H9 (cell line): ENCODE measurements around the gene ITPR2. TPM values are rescaled to one million over a fixed set of nuclear protein-coding genes. Genes with fewer than 3 reads are reported as not detected.

Experiments
- DNase-seq: peaks from one replicate; pipeline ENCODE4 v3.0.0-alpha.2; 2017
- H2AFZ ChIP-seq: one replicate; pipeline ENCODE4 v1.6.1; 2013; ENCODE audit warnings: mild to moderate bottlenecking, low read length, control low read depth, moderate library complexity
- H2AK5ac ChIP-seq: 2 replicates; pipeline ENCODE4 v1.6.1; 2013; ENCODE audit warnings: low read length, control low read depth, mixed read lengths; ENCODE audit not compliant: insufficient read length
- H2BK120ac ChIP-seq: one replicate; pipeline ENCODE4 v1.6.1; 2013; ENCODE audit warnings: low read depth, mild to moderate bottlenecking, low read length, control low read depth, inconsistent platforms; ENCODE audit not compliant: poor library complexity, severe bottlenecking
- H2BK12ac ChIP-seq: 2 replicates; pipeline ENCODE4 v1.6.1; 2013; ENCODE audit warnings: low read length, control low read depth, mixed read lengths, low read depth; ENCODE audit not compliant: insufficient read length
- H2BK15ac ChIP-seq: 2 replicates; pipeline ENCODE4 v1.6.1; 2013; ENCODE audit warnings: low read depth, low read length, control low read depth
- H2BK20ac ChIP-seq: one replicate; pipeline ENCODE4 v1.6.1; 2013; ENCODE audit warnings: low read depth, mild to moderate bottlenecking, low read length, control low read depth, inconsistent platforms; ENCODE audit not compliant: poor library complexity, severe bottlenecking
- H2BK5ac ChIP-seq: 2 replicates; pipeline ENCODE4 v1.6.1; 2013; ENCODE audit warnings: low read length, control low read depth, mixed read lengths; ENCODE audit not compliant: insufficient read length
- H3K14ac ChIP-seq: 2 replicates; pipeline ENCODE4 v1.6.1; 2013; ENCODE audit warnings: low read length, control low read depth; ENCODE audit not compliant: insufficient read depth
- H3K18ac ChIP-seq: 2 replicates; pipeline ENCODE4 v1.6.1; 2013; ENCODE audit warnings: low read depth, mild to moderate bottlenecking, mixed read lengths, low read length, control low read depth; ENCODE audit not compliant: insufficient read length
- H3K23ac ChIP-seq: 2 replicates; pipeline ENCODE4 v1.6.1; 2013; ENCODE audit warnings: low read length, control low read depth, mixed read lengths, low read depth; ENCODE audit not compliant: insufficient read length
- H3K23me2 ChIP-seq: 2 replicates; pipeline ENCODE4 v1.6.1; 2013; ENCODE audit warnings: low read depth, mild to moderate bottlenecking, mixed read lengths, low read length, control low read depth; ENCODE audit not compliant: insufficient read length, poor library complexity, severe bottlenecking
- H3K27ac ChIP-seq: 2 replicates; pipeline ENCODE4 v1.5.1; 2013; ENCODE audit warnings: low read length, control low read depth, mixed read lengths, low read depth; ENCODE audit not compliant: insufficient read length
- H3K27me3 ChIP-seq: 2 replicates; pipeline ENCODE4 v1.6.1; 2013; ENCODE audit warnings: low read length, control low read depth, inconsistent platforms; ENCODE audit not compliant: insufficient read depth
- H3K4ac ChIP-seq: 2 replicates; pipeline ENCODE4 v1.6.1; 2013; ENCODE audit warnings: low read depth, mild to moderate bottlenecking, control low read depth, inconsistent platforms, low read length, moderate library complexity
- H3K4me1 ChIP-seq: 2 replicates; pipeline ENCODE4 v1.6.1; 2013; ENCODE audit warnings: low read length, control low read depth, inconsistent platforms; ENCODE audit not compliant: insufficient read depth
- H3K4me2 ChIP-seq: 2 replicates; pipeline ENCODE4 v1.6.1; 2013; ENCODE audit warnings: low read length, control low read depth, mixed read lengths; ENCODE audit not compliant: insufficient read length, insufficient read depth
- H3K56ac ChIP-seq: 2 replicates; pipeline ENCODE4 v1.6.1; 2013; ENCODE audit warnings: low read depth, mild to moderate bottlenecking, mixed read lengths, low read length, control low read depth; ENCODE audit not compliant: insufficient read length
- H3K79me1 ChIP-seq: 2 replicates; pipeline ENCODE4 v1.6.1; 2013; ENCODE audit warnings: low read depth, mild to moderate bottlenecking, moderate library complexity, low read length, control low read depth, inconsistent platforms; ENCODE audit not compliant: insufficient read depth, poor library complexity, severe bottlenecking
- H3K79me2 ChIP-seq: 2 replicates; pipeline ENCODE4 v1.6.1; 2013; ENCODE audit warnings: low read length, control low read depth, inconsistent platforms; ENCODE audit not compliant: insufficient read depth
- H3K9ac ChIP-seq: 2 replicates; pipeline ENCODE4 v1.6.1; 2013; ENCODE audit warnings: low read length, control low read depth, mixed read lengths; ENCODE audit not compliant: insufficient read length; ENCODE audit errors: extremely low read depth
- H3K9me3 ChIP-seq: one replicate; pipeline ENCODE4 v1.6.1; 2013; ENCODE audit warnings: low read depth, low read length, inconsistent platforms; ENCODE audit not compliant: control insufficient read depth
- H3T11ph ChIP-seq: one replicate; pipeline ENCODE4 v1.6.1; 2013; ENCODE audit warnings: mild to moderate bottlenecking, low read length, control low read depth, inconsistent platforms
- H4K20me1 ChIP-seq: one replicate; pipeline ENCODE4 v1.6.1; 2013; ENCODE audit not compliant: control insufficient read depth, insufficient read length, insufficient read depth
- H4K5ac ChIP-seq: 2 replicates; pipeline ENCODE4 v1.6.1; 2013; ENCODE audit warnings: low read depth, mild to moderate bottlenecking, mixed read lengths, low read length, control low read depth; ENCODE audit not compliant: insufficient read length
- H4K8ac ChIP-seq: replicated peaks from 2 replicates; pipeline ENCODE4 v1.6.1; 2013; ENCODE audit warnings: low read length, control low read depth, mixed read lengths, low read depth; ENCODE audit not compliant: insufficient read length
- H4K91ac ChIP-seq: 2 replicates; pipeline ENCODE4 v1.6.1; 2013; ENCODE audit warnings: low read depth, mild to moderate bottlenecking, moderate library complexity, mixed read lengths, low read length, control low read depth; ENCODE audit not compliant: insufficient read length
- H3K27ac Mint-ChIP-seq, 3 experiments: 2 replicates in 2 of 3; 3 replicates in 1 of 3; pipeline ENCODE4 v1.8.0; 2020 to 2021; ENCODE audit warnings: mixed read lengths in 3 of 3, mild to moderate bottlenecking in 1 of 3, moderate library complexity in 1 of 3
- H3K27me3 Mint-ChIP-seq: 2 replicates; pipeline ENCODE4 v1.8.0; 2021; ENCODE audit warnings: low read depth, mild to moderate bottlenecking, moderate library complexity, mixed read lengths
- H3K36me3 Mint-ChIP-seq, 3 experiments: 2 replicates in 2 of 3; 3 replicates in 1 of 3; pipeline ENCODE4 v1.8.0; 2020 to 2021; ENCODE audit warnings: low read depth in 3 of 3, mixed read lengths in 3 of 3; ENCODE audit not compliant: insufficient read depth in 1 of 3
- H3K4me1 Mint-ChIP-seq, 2 experiments: 2 replicates each; pipeline ENCODE4 v1.8.0; 2020; ENCODE audit warnings: mixed read lengths in 2 of 2
- H3K4me3 Mint-ChIP-seq, 2 experiments: 2 replicates in 1 of 2; 3 replicates in 1 of 2; pipeline ENCODE4 v1.8.0; 2020 to 2021; ENCODE audit warnings: mild to moderate bottlenecking in 2 of 2, mixed read lengths in 2 of 2, moderate library complexity in 1 of 2
- H3K9me3 Mint-ChIP-seq, 2 experiments: 2 replicates in 1 of 2; 3 replicates in 1 of 2; pipeline ENCODE4 v1.8.0; 2020; ENCODE audit warnings: mild to moderate bottlenecking in 2 of 2, mixed read lengths in 2 of 2, moderate library complexity in 1 of 2
- CTCF ChIP-seq: fragments of 200-600 bp; sonication (generic); conservative IDR thresholded peaks from 3 replicates; pipeline ENCODE4 v1.8.0; 2021; ENCODE audit warnings: antibody characterized with exemption, mild to moderate bottlenecking
- WGBS: extraction: QIAGEN DNeasy Blood & Tissue Kit; methylation state at CpG from one replicate; pipeline ENCODE4 v1.1.7; 2013; ENCODE audit warnings: missing lambda C conversion rate, low lambda C conversion rate, mixed read lengths; ENCODE audit not compliant: insufficient read length; ENCODE audit errors: extremely low coverage; 5-methylcytosine and 5-hydroxymethylcytosine counted together
- total RNA-seq: library from RNA; stranded (reverse); gene quantifications from 2 replicates; pipeline ENCODE4 v1.2.1, GENCODE V29; 2021

The ITPR2 gene
- total RNA-seq, 1 experiment from 2014 or later = 14.8 TPM

GRCh38 chr12:26724309-26724702 is 108.7 kb downstream of the ITPR2 start:
- Histone ChIP-seq H2AFZ (no peak overlapping the region), H2BK15ac (no peak overlapping the region), H2BK120ac (no peak overlapping the region), H4K20me1 (no peaks in the 10 kb centered on the region), H3K23me2 (no peaks in the 10 kb centered on the region), H2BK20ac (no peak overlapping the region), H4K91ac (no peak overlapping the region), H3K27me3 (no peaks in the 10 kb centered on the region), H2BK5ac (no peak overlapping the region), H3K56ac (no peak overlapping the region), H3K9me3 (no peaks in the 10 kb centered on the region), H3K4ac (no peak overlapping the region), H4K5ac (no peak overlapping the region), H3K23ac (no peak overlapping the region), H2AK5ac (no peak overlapping the region), H4K8ac (no peak overlapping the region), H2BK12ac (no peak overlapping the region), H3K18ac (no peak overlapping the region), H3K9ac (no peak overlapping the region), H3K27ac (no peak overlapping the region), H3K79me2 (no peaks in the 10 kb centered on the region), H3K79me1 (no peaks in the 10 kb centered on the region), H3K4me2 (no peak overlapping the region), H3K4me1 (no peaks in the 10 kb centered on the region), H3K14ac (no peak overlapping the region), H3T11ph (no peak overlapping the region)
- H3K27ac Mint-ChIP-seq = no peak overlapping the region
- H3K4me1 Mint-ChIP-seq = peaks cover 7 to 16% of the 10 kb centered on the region in 2 experiments; a peak in 3 of 4 replicates
- no peaks in the 10 kb centered on the region for H3K9me3 Mint-ChIP-seq
- WGBS = 100% methylated on average over 2 of the region's 4 CpGs
- no peak for TF ChIP-seq CTCF
- no peaks in the 10 kb centered on the region for H3K36me3 Mint-ChIP-seq
- no peak overlapping the region for H3K4me3 Mint-ChIP-seq
- H3K27me3 Mint-ChIP-seq = no peaks in the 10 kb centered on the region
- DNase-seq = no peak
